ENCODE results near the gene XAGE3. TPM values are rescaled to one million over a fixed set of nuclear protein-coding genes. Genes with fewer than 3 reads are reported as not detected.
A peak's percentile ranks its signal among the peaks of the same experiment; 100 is the strongest.
"Not testable (repeated sequence)": the region's sequence is repeated elsewhere in the genome, so short reads cannot be mapped to it uniquely, and the experiment has no call there.

XAGE3 gene
- polyA plus RNA-seq, 1 donor (not counting 4 experiments of a cell fraction or from before 2014, with no cell fraction given) = not detected

DNA sequence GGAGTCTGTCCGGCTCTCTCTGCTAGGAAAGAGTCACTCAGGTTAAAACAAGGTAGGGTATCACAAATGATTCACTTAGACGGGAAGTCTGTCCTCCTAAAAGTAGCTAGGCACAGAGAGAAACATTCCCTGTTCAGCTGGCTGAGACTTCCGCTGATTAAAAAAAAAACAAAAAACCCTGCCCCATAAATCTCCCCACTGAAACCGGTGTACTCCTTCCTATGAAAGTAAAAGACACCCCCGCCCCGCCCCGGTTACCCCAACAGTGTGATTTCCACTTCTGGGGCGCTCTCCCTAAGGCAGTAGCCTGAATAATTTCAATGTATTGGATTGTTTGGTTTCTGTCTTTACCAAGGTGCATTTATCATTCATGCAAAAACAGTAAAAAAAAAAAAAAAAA, 28.6 kb upstream of the XAGE3 start:
- dilution Hi-C loops (cut with MboI; ENCODE audit: extremely low pct_ligation_motif_present, low sequenced_read_pairs); H3K4me2 ChIP-seq (ENCODE audit: control insufficient read depth, extremely low read depth, insufficient read depth, low read depth, low read length); H3K79me2 ChIP-seq (ENCODE audit: control insufficient read depth, insufficient read depth, low read length); H4K20me1 ChIP-seq (ENCODE audit: control insufficient read depth, extremely low read depth, insufficient read depth, low read length); H3K9me3 ChIP-seq (ENCODE audit: control insufficient read depth, low read depth, low read length); H3K9ac ChIP-seq (ENCODE audit: control insufficient read depth, extremely low read depth, insufficient read depth, low read length); H3K27me3 ChIP-seq (ENCODE audit: control insufficient read depth, extremely low read depth, insufficient read depth, low read length); H3K36me3 ChIP-seq (ENCODE audit: control insufficient read depth in 2 of 2, extremely low read depth in 1 of 2, insufficient read depth in 2 of 2, low read length in 2 of 2); H2AFZ ChIP-seq (ENCODE audit: control insufficient read depth, low read length); H3K27ac ChIP-seq (ENCODE audit: control insufficient read depth, insufficient read depth, low read length); FAIRE-seq; H3K4me3 ChIP-seq (ENCODE audit: control insufficient read depth in 2 of 3, extremely low read depth in 1 of 3, insufficient read depth in 2 of 3, low read depth in 1 of 3, low read length in 3 of 3); DNase-seq (ENCODE audit: low read depth, low spot score); H3K4me1 ChIP-seq (ENCODE audit: control insufficient read depth, extremely low read depth, insufficient read depth, low read length); H3K9me1 ChIP-seq (ENCODE audit: control insufficient read depth, extremely low read depth, insufficient read depth, low read length): not testable (repeated sequence)

DNA sequence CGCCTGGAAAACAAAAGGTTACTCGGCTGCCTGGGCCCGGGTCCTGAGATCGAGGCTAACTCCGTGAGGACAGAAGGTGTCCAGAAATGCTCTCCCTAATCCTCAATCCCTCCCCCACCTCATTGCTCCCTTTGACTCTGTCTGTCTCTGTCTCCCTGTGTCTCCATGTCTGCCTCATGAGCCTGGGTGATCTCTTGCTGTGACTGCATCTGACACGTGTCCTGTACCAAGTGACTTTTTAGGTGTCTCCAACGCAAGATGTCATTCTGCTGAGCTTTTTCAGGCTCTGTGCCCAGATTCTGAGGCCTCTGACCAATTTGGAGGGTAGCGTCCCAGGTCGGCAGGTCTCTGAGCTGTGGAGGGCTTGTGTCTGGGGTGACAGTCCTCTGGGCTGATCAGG, 20.2 kb upstream of the XAGE3 start:
- H3K9ac ChIP-seq (ENCODE audit: control insufficient read depth, extremely low read depth, insufficient read depth, low read length); H3K27me3 ChIP-seq (ENCODE audit: control insufficient read depth, extremely low read depth, insufficient read depth, low read length); H3K27ac ChIP-seq (ENCODE audit: control insufficient read depth, insufficient read depth, low read length); dilution Hi-C loops (cut with MboI; ENCODE audit: extremely low pct_ligation_motif_present, low sequenced_read_pairs); H4K20me1 ChIP-seq (ENCODE audit: control insufficient read depth, extremely low read depth, insufficient read depth, low read length); H2AFZ ChIP-seq (ENCODE audit: control insufficient read depth, low read length); H3K79me2 ChIP-seq (ENCODE audit: control insufficient read depth, insufficient read depth, low read length); H3K9me1 ChIP-seq (ENCODE audit: control insufficient read depth, extremely low read depth, insufficient read depth, low read length); H3K4me2 ChIP-seq (ENCODE audit: control insufficient read depth, extremely low read depth, insufficient read depth, low read depth, low read length); H3K4me3 ChIP-seq (ENCODE audit: control insufficient read depth in 2 of 3, extremely low read depth in 1 of 3, insufficient read depth in 2 of 3, low read depth in 1 of 3, low read length in 3 of 3); H3K4me1 ChIP-seq (ENCODE audit: control insufficient read depth, extremely low read depth, insufficient read depth, low read length); H3K9me3 ChIP-seq (ENCODE audit: control insufficient read depth, low read depth, low read length); FAIRE-seq; DNase-seq (ENCODE audit: low read depth, low spot score); H3K36me3 ChIP-seq (ENCODE audit: control insufficient read depth in 2 of 2, extremely low read depth in 1 of 2, insufficient read depth in 2 of 2, low read length in 2 of 2): not testable (repeated sequence)

DNA sequence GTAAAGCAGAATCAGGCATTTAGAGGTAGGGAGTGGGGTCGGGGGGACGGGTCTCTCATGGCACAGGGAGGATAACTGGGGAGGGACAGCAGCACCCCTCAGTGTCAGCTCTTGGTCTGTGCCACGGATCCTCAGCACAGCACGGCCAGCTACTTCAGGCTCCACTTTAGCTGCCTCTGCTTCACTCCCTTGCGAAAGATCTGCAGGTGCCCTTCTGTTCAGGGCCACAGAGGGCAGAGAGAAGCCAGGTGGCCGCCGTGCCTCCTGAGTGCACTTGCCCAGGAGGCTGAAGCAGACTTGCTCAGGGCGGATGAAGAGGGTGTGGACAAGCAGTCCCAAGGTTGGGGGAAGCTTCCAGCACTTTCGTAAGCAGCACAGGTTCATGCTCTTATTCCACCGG, 19.6 kb upstream of the XAGE3 start:
- H3K79me2 ChIP-seq (ENCODE audit: control insufficient read depth, insufficient read depth, low read length); DNase-seq (ENCODE audit: low read depth, low spot score); H3K4me1 ChIP-seq (ENCODE audit: control insufficient read depth, extremely low read depth, insufficient read depth, low read length); H4K20me1 ChIP-seq (ENCODE audit: control insufficient read depth, extremely low read depth, insufficient read depth, low read length); H3K9me3 ChIP-seq (ENCODE audit: control insufficient read depth, low read depth, low read length); dilution Hi-C loops (cut with MboI; ENCODE audit: extremely low pct_ligation_motif_present, low sequenced_read_pairs); H2AFZ ChIP-seq (ENCODE audit: control insufficient read depth, low read length); FAIRE-seq; H3K27me3 ChIP-seq (ENCODE audit: control insufficient read depth, extremely low read depth, insufficient read depth, low read length); H3K4me3 ChIP-seq (ENCODE audit: control insufficient read depth in 2 of 3, extremely low read depth in 1 of 3, insufficient read depth in 2 of 3, low read depth in 1 of 3, low read length in 3 of 3); H3K36me3 ChIP-seq (ENCODE audit: control insufficient read depth in 2 of 2, extremely low read depth in 1 of 2, insufficient read depth in 2 of 2, low read length in 2 of 2); H3K9me1 ChIP-seq (ENCODE audit: control insufficient read depth, extremely low read depth, insufficient read depth, low read length); H3K4me2 ChIP-seq (ENCODE audit: control insufficient read depth, extremely low read depth, insufficient read depth, low read depth, low read length); H3K27ac ChIP-seq (ENCODE audit: control insufficient read depth, insufficient read depth, low read length); H3K9ac ChIP-seq (ENCODE audit: control insufficient read depth, extremely low read depth, insufficient read depth, low read length): not testable (repeated sequence)

DNA sequence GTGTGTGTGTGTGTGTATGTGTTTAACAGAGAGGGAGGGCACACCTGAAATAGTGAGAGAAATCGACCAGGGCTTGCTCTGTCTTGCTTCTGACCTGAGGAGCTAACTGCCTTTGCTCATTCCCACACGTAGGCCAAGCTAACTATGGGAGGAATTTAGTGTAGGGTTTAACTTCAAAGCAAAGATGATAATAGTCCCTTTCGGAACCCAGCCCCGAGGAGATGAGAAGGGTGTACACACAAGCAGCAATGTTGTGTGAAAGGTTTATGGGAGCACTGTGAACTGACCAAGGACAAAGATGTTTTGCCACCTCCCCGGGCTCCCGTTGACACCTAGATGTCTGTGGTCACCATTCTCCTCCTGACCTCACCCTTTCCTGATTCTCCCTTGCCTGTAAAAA, 8.5 kb upstream of the XAGE3 start:
- dilution Hi-C loops (cut with MboI; ENCODE audit: extremely low pct_ligation_motif_present, low sequenced_read_pairs); H3K4me2 ChIP-seq (ENCODE audit: control insufficient read depth, extremely low read depth, insufficient read depth, low read depth, low read length); H3K27me3 ChIP-seq (ENCODE audit: control insufficient read depth, extremely low read depth, insufficient read depth, low read length); H3K27ac ChIP-seq (ENCODE audit: control insufficient read depth, insufficient read depth, low read length); H3K36me3 ChIP-seq (ENCODE audit: control insufficient read depth in 2 of 2, extremely low read depth in 1 of 2, insufficient read depth in 2 of 2, low read length in 2 of 2); H3K9me1 ChIP-seq (ENCODE audit: control insufficient read depth, extremely low read depth, insufficient read depth, low read length); H3K4me1 ChIP-seq (ENCODE audit: control insufficient read depth, extremely low read depth, insufficient read depth, low read length); DNase-seq (ENCODE audit: low read depth, low spot score); H2AFZ ChIP-seq (ENCODE audit: control insufficient read depth, low read length); H3K9me3 ChIP-seq (ENCODE audit: control insufficient read depth, low read depth, low read length); H3K9ac ChIP-seq (ENCODE audit: control insufficient read depth, extremely low read depth, insufficient read depth, low read length); H3K79me2 ChIP-seq (ENCODE audit: control insufficient read depth, insufficient read depth, low read length); H3K4me3 ChIP-seq (ENCODE audit: control insufficient read depth in 2 of 3, extremely low read depth in 1 of 3, insufficient read depth in 2 of 3, low read depth in 1 of 3, low read length in 3 of 3); H4K20me1 ChIP-seq (ENCODE audit: control insufficient read depth, extremely low read depth, insufficient read depth, low read length): not testable (repeated sequence)
- peak; percentile 20 for FAIRE-seq

DNA sequence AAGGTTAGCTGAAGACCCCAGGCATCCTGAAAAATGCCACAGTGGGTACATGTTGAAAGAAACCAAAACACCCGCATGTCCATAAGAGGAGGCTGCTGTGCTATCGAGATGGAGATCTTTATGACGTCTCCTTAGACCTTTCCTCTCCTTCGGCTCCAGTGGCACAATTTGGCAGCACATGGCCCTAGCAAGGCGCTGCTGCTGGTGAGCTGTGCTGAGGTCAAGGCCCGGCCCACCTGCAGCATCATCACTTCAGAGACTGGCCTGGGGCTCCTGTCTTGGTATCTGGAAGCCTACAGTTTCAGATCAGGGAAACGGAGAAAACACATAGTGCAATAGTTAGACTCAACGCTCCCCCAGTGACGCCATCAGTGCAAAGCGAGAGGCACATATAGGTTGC, 7.6 kb upstream of the XAGE3 start:
- H3K4me2 ChIP-seq (ENCODE audit: control insufficient read depth, extremely low read depth, insufficient read depth, low read depth, low read length); H3K79me2 ChIP-seq (ENCODE audit: control insufficient read depth, insufficient read depth, low read length); H3K9me3 ChIP-seq (ENCODE audit: control insufficient read depth, low read depth, low read length); H3K27ac ChIP-seq (ENCODE audit: control insufficient read depth, insufficient read depth, low read length); H4K20me1 ChIP-seq (ENCODE audit: control insufficient read depth, extremely low read depth, insufficient read depth, low read length); H3K9ac ChIP-seq (ENCODE audit: control insufficient read depth, extremely low read depth, insufficient read depth, low read length); H3K4me1 ChIP-seq (ENCODE audit: control insufficient read depth, extremely low read depth, insufficient read depth, low read length); DNase-seq (ENCODE audit: low read depth, low spot score); H3K4me3 ChIP-seq (ENCODE audit: control insufficient read depth in 2 of 3, extremely low read depth in 1 of 3, insufficient read depth in 2 of 3, low read depth in 1 of 3, low read length in 3 of 3); H3K9me1 ChIP-seq (ENCODE audit: control insufficient read depth, extremely low read depth, insufficient read depth, low read length); H3K36me3 ChIP-seq (ENCODE audit: control insufficient read depth in 2 of 2, extremely low read depth in 1 of 2, insufficient read depth in 2 of 2, low read length in 2 of 2); H2AFZ ChIP-seq (ENCODE audit: control insufficient read depth, low read length); FAIRE-seq; H3K27me3 ChIP-seq (ENCODE audit: control insufficient read depth, extremely low read depth, insufficient read depth, low read length); dilution Hi-C loops (cut with MboI; ENCODE audit: extremely low pct_ligation_motif_present, low sequenced_read_pairs): not testable (repeated sequence)
